MM.1S (cell line): ENCODE results near the gene MYO16.

Source experiments
- DNase-seq: peaks from one replicate; pipeline ENCODE4 v3.0.0-alpha.2; 2015
- H2AFZ ChIP-seq: fragments of 300-600 bp; sonication (generic); 2 replicates; pipeline ENCODE4 v1.6.0; 2016; ENCODE audit warnings: antibody characterized with exemption, low read length
- H3F3A ChIP-seq: fragments of 300-600 bp; sonication (generic); 2 replicates; pipeline ENCODE4 v1.6.1; 2016; ENCODE audit warnings: mild to moderate bottlenecking, antibody characterized with exemption, low read length, moderate library complexity, mixed read lengths; ENCODE audit not compliant: insufficient read depth
- H3K27ac ChIP-seq: fragments of 300-600 bp; sonication (generic); 2 replicates; pipeline ENCODE4 v1.5.1; 2016; ENCODE audit warnings: mild to moderate bottlenecking, low read length
- H3K27me3 ChIP-seq: fragments of 300-600 bp; sonication (generic); replicated peaks from 2 replicates; pipeline ENCODE4 v1.6.0; 2016; ENCODE audit warnings: low read length; ENCODE audit not compliant: insufficient read depth
- H3K36me3 ChIP-seq: fragments of 300-600 bp; sonication (generic); replicated peaks from 2 replicates; pipeline ENCODE4 v1.6.1; 2016; ENCODE audit warnings: mild to moderate bottlenecking, low read length, mixed read lengths; ENCODE audit not compliant: insufficient read depth
- H3K4me1 ChIP-seq: fragments of 300-600 bp; sonication (generic); 2 replicates; pipeline ENCODE4 v1.6.1; 2016; ENCODE audit warnings: low read length, mixed read lengths
- H3K4me2 ChIP-seq: fragments of 300-600 bp; sonication (generic); 2 replicates; pipeline ENCODE4 v1.6.0; 2016; ENCODE audit warnings: low read depth, low read length
- H3K4me3 ChIP-seq: fragments of 300-600 bp; sonication (generic); 2 replicates; pipeline ENCODE4 v1.5.1; 2016; ENCODE audit warnings: low read length, mixed read lengths
- H3K79me2 ChIP-seq: fragments of 300-600 bp; sonication (generic); 2 replicates; pipeline ENCODE4 v1.6.1; 2016; ENCODE audit warnings: mixed run types, low read length, mixed read lengths
- H3K9ac ChIP-seq: fragments of 300-600 bp; sonication (generic); 2 replicates; pipeline ENCODE4 v1.6.1; 2016; ENCODE audit warnings: low read length, mixed read lengths
- H3K9me2 ChIP-seq: fragments of 300-600 bp; sonication (generic); replicated peaks from 2 replicates; pipeline ENCODE4 v1.6.1; 2016; ENCODE audit warnings: mild to moderate bottlenecking, low read length, mixed read lengths; ENCODE audit not compliant: insufficient read depth
- H3K9me3 ChIP-seq: fragments of 300-600 bp; sonication (generic); replicated peaks from 2 replicates; pipeline ENCODE4 v1.6.1; 2016; ENCODE audit warnings: mild to moderate bottlenecking, low read length, mixed read lengths; ENCODE audit not compliant: insufficient read depth
- H4K20me1 ChIP-seq: fragments of 300-600 bp; sonication (generic); 2 replicates; pipeline ENCODE4 v1.6.1; 2016; ENCODE audit warnings: mild to moderate bottlenecking, low read length, moderate library complexity, mixed read lengths; ENCODE audit not compliant: insufficient read depth
- CTCF ChIP-seq: fragments of 300-600 bp; sonication (generic); IDR thresholded peaks from 2 replicates; pipeline ENCODE4 v1.5.1; 2016; ENCODE audit warnings: antibody characterized with exemption, low read length, mixed read lengths
- EZH2 ChIP-seq: fragments of 300-600 bp; sonication (generic); optimal IDR thresholded peaks from 2 replicates; pipeline ENCODE3; 2017; ENCODE audit warnings: low read depth, mild to moderate bottlenecking, antibody characterized with exemption, low read length, mixed read lengths
- EZH2phosphoT487 ChIP-seq: fragments of 300-600 bp; sonication (generic); IDR thresholded peaks from 2 replicates; pipeline ENCODE4 v1.6.1; 2018; ENCODE audit warnings: antibody characterized with exemption, low read length

MYO16 gene

GRCh38 chr13:108682714-108683113 lies 53.3 kb downstream of the MYO16 start:
- DNase-seq: no peak
- Histone ChIP-seq H3K4me1 (no peaks in the 10 kb centered on the region), H3K9me2 (no peaks in the 10 kb centered on the region), H3F3A (no peaks in the 10 kb centered on the region), H3K79me2 (no peaks in the 10 kb centered on the region), H4K20me1 (no peaks in the 10 kb centered on the region), H3K9me3 (no peaks in the 10 kb centered on the region), H3K4me3 (no peak overlapping the region), H3K27ac (no peak overlapping the region), H3K27me3 (no peaks in the 10 kb centered on the region), H3K9ac (no peak overlapping the region), H3K4me2 (no peak overlapping the region), H2AFZ (no peak overlapping the region), H3K36me3 (no peaks in the 10 kb centered on the region)
- TF ChIP-seq EZH2 (no peak), EZH2phosphoT487 (no peak), CTCF (no peak)

GRCh38 chr13:108686027-108686426 lies 56.6 kb downstream of the MYO16 start:
- Histone ChIP-seq H3K4me1 (no peaks in the 10 kb centered on the region), H3K36me3 (no peaks in the 10 kb centered on the region), H3K79me2 (no peaks in the 10 kb centered on the region), H4K20me1 (no peaks in the 10 kb centered on the region), H3K9me2 (no peaks in the 10 kb centered on the region), H3K27me3 (no peaks in the 10 kb centered on the region), H3K9me3 (no peaks in the 10 kb centered on the region), H3K9ac (no peak overlapping the region), H2AFZ (no peak overlapping the region), H3F3A (no peaks in the 10 kb centered on the region), H3K4me3 (no peak overlapping the region), H3K27ac (no peak overlapping the region), H3K4me2 (no peak overlapping the region)
- no peak for TF ChIP-seq EZH2phosphoT487
- no peak for TF ChIP-seq EZH2
- TF ChIP-seq CTCF: no peak
- no peak for DNase-seq

- H2AFZ ChIP-seq: no peak overlapping the region
- no peaks in the 10 kb centered on the region for H3F3A ChIP-seq
- no peak for DNase-seq
- no peaks in the 10 kb centered on the region for H3K27me3 ChIP-seq
- H4K20me1 ChIP-seq: no peaks in the 10 kb centered on the region
- no peaks in the 10 kb centered on the region for H3K9me3 ChIP-seq
- H3K9me2 ChIP-seq: no peaks in the 10 kb centered on the region
- no peak overlapping the region for H3K4me3 ChIP-seq
- no peak overlapping the region for H3K4me2 ChIP-seq
- H3K36me3 ChIP-seq: no peaks in the 10 kb centered on the region
- H3K27ac ChIP-seq: no peak overlapping the region
- H3K9ac ChIP-seq: no peak overlapping the region
- H3K79me2 ChIP-seq: no peaks in the 10 kb centered on the region
- TF ChIP-seq EZH2phosphoT487 (no peak), EZH2 (no peak), CTCF (no peak)
- no peaks in the 10 kb centered on the region for H3K4me1 ChIP-seq
These were observed 61.3 kb downstream of the MYO16 start for GRCh38 chr13:108690726-108691125.
